HepG2 (cell line): Measurements from ENCODE around the gene STC2. TPM values are rescaled to one million over a fixed set of nuclear protein-coding genes. Genes with fewer than 3 reads are reported as not detected.

ENCODE experiments used
- ARNT ChIP-seq: fragments of 450-650 bp; IDR thresholded peaks from 2 replicates; pipeline ENCODE4 v1.6.1; 2017
- ATM ChIP-seq: fragments of 450-650 bp; IDR thresholded peaks from 2 replicates; pipeline ENCODE4 v1.7.1; 2017; ENCODE audit warnings: mild to moderate bottlenecking, borderline replicate concordance
- CAMTA2 ChIP-seq: sonication (generic); formaldehyde crosslinking; IDR thresholded peaks from 2 replicates; pipeline ENCODE4 v1.4.0; 2020; ENCODE audit warnings: mild to moderate bottlenecking, missing genetic modification reagents, borderline replicate concordance
- FOXK2 ChIP-seq: fragments of 450-650 bp; IDR thresholded peaks from 2 replicates; pipeline ENCODE4 v1.6.1; 2016
- FOXP4 ChIP-seq: sonication (generic); formaldehyde crosslinking; IDR thresholded peaks from 2 replicates; pipeline ENCODE4 v1.4.0; 2020; ENCODE audit warnings: missing genetic modification reagents
- HINFP ChIP-seq: sonication (generic); formaldehyde crosslinking; IDR thresholded peaks from 2 replicates; pipeline ENCODE4 v1.4.0; 2020; ENCODE audit warnings: low read depth, mild to moderate bottlenecking, missing genetic modification reagents
- HMGXB4 ChIP-seq, 2 experiments: sonication (generic) in 1 of 2; formaldehyde crosslinking in 1 of 2; IDR thresholded peaks; 2 replicates each; pipeline versions ENCODE4 v1.4.0 to v1.6.1; 2018 to 2020; ENCODE audit warnings: missing genetic modification reagents in 2 of 2, borderline replicate concordance in 1 of 2, low read depth in 1 of 2, mild to moderate bottlenecking in 1 of 2, missing biosample characterization in 1 of 2
- HNF4G ChIP-seq, 2 experiments: sonication (generic) in 1 of 2; formaldehyde crosslinking in 1 of 2; IDR thresholded peaks; 2 replicates each; pipeline versions ENCODE4 v1.4.0 to v1.6.1; 2011 to 2020; ENCODE audit warnings: borderline replicate concordance in 2 of 2, low read depth in 2 of 2, mild to moderate bottlenecking in 2 of 2, low read length in 1 of 2, missing genetic modification reagents in 1 of 2, moderate library complexity in 1 of 2
- IRF1 ChIP-seq: sonication (generic); formaldehyde crosslinking; IDR thresholded peaks from 2 replicates; pipeline ENCODE4 v1.4.0; 2020; ENCODE audit warnings: low read depth, mild to moderate bottlenecking, missing genetic modification reagents
- MXD1 ChIP-seq: sonication (generic); formaldehyde crosslinking; IDR thresholded peaks from 2 replicates; pipeline ENCODE4 v1.4.0; 2020; ENCODE audit warnings: mild to moderate bottlenecking, missing genetic modification reagents
- NCOA1 ChIP-seq: sonication (generic); formaldehyde crosslinking; IDR thresholded peaks from 2 replicates; pipeline ENCODE4 v1.9.0; 2021; ENCODE audit warnings: missing genetic modification reagents
- RELA ChIP-seq: sonication (generic); formaldehyde crosslinking; IDR thresholded peaks from 2 replicates; pipeline ENCODE4 v1.4.0; 2020; ENCODE audit warnings: missing genetic modification reagents
- TAF1 ChIP-seq: sonication (generic); formaldehyde crosslinking; IDR thresholded peaks from 2 replicates; pipeline ENCODE4 v1.4.0; 2020; ENCODE audit warnings: missing genetic modification reagents
- YEATS4 ChIP-seq: sonication (generic); formaldehyde crosslinking; IDR thresholded peaks from 2 replicates; pipeline ENCODE4 v1.4.0; 2020; ENCODE audit warnings: missing genetic modification reagents, borderline replicate concordance
- ZFP36 ChIP-seq: fragments of 150-350 bp; IDR thresholded peaks from 2 replicates; pipeline ENCODE4 v1.6.1; 2018; ENCODE audit warnings: borderline replicate concordance, low read length, low read depth; ENCODE audit not compliant: partially characterized antibody
- ZFP37 ChIP-seq: sonication (generic); formaldehyde crosslinking; IDR thresholded peaks from 2 replicates; pipeline ENCODE4 v1.4.0; 2020; ENCODE audit warnings: missing genetic modification reagents, borderline replicate concordance
- ZNF12 ChIP-seq: sonication (generic); formaldehyde crosslinking; IDR thresholded peaks from 2 replicates; pipeline ENCODE4 v1.5.0; 2020; ENCODE audit warnings: missing genetic modification reagents
- ZXDC ChIP-seq: sonication (generic); formaldehyde crosslinking; IDR thresholded peaks from 2 replicates; pipeline ENCODE4 v1.5.0; 2020; ENCODE audit warnings: mild to moderate bottlenecking, missing genetic modification reagents
- polyA plus RNA-seq, 8 experiments: library from polyadenylated mRNA; depleted of rRNA in 3 of 8; stranded (reverse) in 7 of 8; unstranded in 1 of 8; fragments of >200 nt; fragmentation: Illumina TruSeq in 4 of 8; extraction: Trizol in 4 of 8; gene quantifications; 2 replicates each; pipeline versions ENCODE4 v1.2.1 to v1.2.3, GENCODE V29; 2011 to 2016; ENCODE audit warnings: low read depth in 4 of 8, missing spikeins in 1 of 8, mixed read lengths in 1 of 8; ENCODE audit not compliant: insufficient read depth in 1 of 8
- total RNA-seq, 5 experiments: library from RNA; depleted of rRNA; stranded (reverse); fragments of >200 nt; fragmentation: Illumina TruSeq; extraction: Trizol; gene quantifications; 2 replicates each; pipeline ENCODE4 v1.2.3, GENCODE V29; 2016; ENCODE audit warnings: low read depth in 1 of 5

Gene STC2
- total and polyA plus RNA-seq, 2 of the 13 experiments (the other 11 are each of a cell fraction or from before 2014, with no cell fraction given) = 27.1 to 69.2 TPM

GRCh38 chr5:173329491-173330337 lies 1.5 kb upstream of the STC2 start (continued):
- peak; percentile 67; the same call in 1 of the 2 replicates for TF ChIP-seq MXD1 (CRISPR knock-in tag)
- no peak for TF ChIP-seq HINFP
- TF ChIP-seq RELA (CRISPR knock-in tag) = 0 out of 2 replicates have a peak, but pooled peaks have one; percentile 30
- TF ChIP-seq TAF1 (CRISPR knock-in tag) = peak; percentile 64
- TF ChIP-seq FOXK2 = no peak
- TF ChIP-seq ZNF12 (CRISPR knock-in tag) = no peak
- no peak for TF ChIP-seq CAMTA2
- no peak for TF ChIP-seq FOXP4 (CRISPR knock-in tag)
- peak; percentile 41 to 65; a peak in 2 of 4 replicates for TF ChIP-seq HMGXB4 (CRISPR knock-in tag; IDR thresholded peaks at IDR 0.05; ENCODE audit: borderline replicate concordance in 1 of 2, low read depth in 1 of 2)
- TF ChIP-seq ZFP36 = no peak
- no peak for TF ChIP-seq ZXDC (CRISPR knock-in tag)
- TF ChIP-seq ATM = no peak
- TF ChIP-seq ARNT = no peak
- no peak; the same call in 1 of the 2 replicates for TF ChIP-seq NCOA1
- TF ChIP-seq IRF1 (CRISPR knock-in tag) = no peak
- TF ChIP-seq YEATS4 (CRISPR knock-in tag) = peak; percentile 93
- TF ChIP-seq ZFP37 = no peak
- TF ChIP-seq HNF4G (IDR thresholded peaks at IDR 0.05; ENCODE audit: borderline replicate concordance, low read depth, low read length) = 0 out of 2 replicates have a peak, but pooled peaks have one; percentile 5
- no peak for TF ChIP-seq HNF4G (CRISPR knock-in tag; IDR thresholded peaks at IDR 0.05; ENCODE audit: borderline replicate concordance, low read depth)
